Hepatocyte (in vitro differentiated cells): ENCODE data around the gene TUBB1. TPM values are rescaled to one million over a fixed set of nuclear protein-coding genes. Genes with fewer than 3 reads are reported as not detected.

Experiments
- DNase-seq: peaks from one replicate; pipeline ENCODE4 v3.0.0-alpha.2; 2016; ENCODE audit warnings: low spot score
- H2AFZ ChIP-seq: fragments of 200-600 bp; sonication (generic); 2 replicates; pipeline ENCODE4 v1.6.0; 2016; ENCODE audit warnings: antibody characterized with exemption, mild to moderate bottlenecking
- H3K27ac ChIP-seq: fragments of 200-600 bp; sonication (generic); 2 replicates; pipeline ENCODE4 v1.5.1; 2016; ENCODE audit warnings: mild to moderate bottlenecking
- H3K27me3 ChIP-seq: fragments of 200-600 bp; sonication (generic); 2 replicates; pipeline ENCODE4 v1.6.1; 2016
- H3K36me3 ChIP-seq: fragments of 200-600 bp; sonication (generic); replicated peaks from 2 replicates; pipeline ENCODE4 v1.5.1; 2016; ENCODE audit warnings: low read depth; ENCODE audit not compliant: insufficient read depth
- H3K4me1 ChIP-seq: fragments of 200-600 bp; sonication (generic); 2 replicates; pipeline ENCODE4 v1.5.1; 2016; ENCODE audit warnings: mild to moderate bottlenecking, moderate library complexity; ENCODE audit not compliant: insufficient read depth
- H3K4me2 ChIP-seq: fragments of 200-600 bp; sonication (generic); 2 replicates; pipeline ENCODE4 v1.6.0; 2016
- H3K4me3 ChIP-seq: fragments of 200-600 bp; sonication (generic); 2 replicates; pipeline ENCODE4 v1.5.1; 2016; ENCODE audit warnings: mild to moderate bottlenecking
- H3K79me2 ChIP-seq: fragments of 200-600 bp; sonication (generic); 2 replicates; pipeline ENCODE4 v1.6.0; 2017; ENCODE audit warnings: mild to moderate bottlenecking
- H3K9me2 ChIP-seq: fragments of 200-600 bp; sonication (generic); replicated peaks from 2 replicates; pipeline ENCODE4 v1.6.0; 2017; ENCODE audit warnings: mild to moderate bottlenecking; ENCODE audit not compliant: insufficient read depth
- H3K9me3 ChIP-seq: fragments of 200-600 bp; sonication (generic); 2 replicates; pipeline ENCODE4 v1.5.1; 2016; ENCODE audit warnings: low read depth, mild to moderate bottlenecking
- H4K20me1 ChIP-seq: fragments of 200-600 bp; sonication (generic); 2 replicates; pipeline ENCODE4 v1.6.0; 2016; ENCODE audit warnings: mild to moderate bottlenecking; ENCODE audit not compliant: insufficient read depth, poor library complexity, severe bottlenecking
- EZH2 ChIP-seq: fragments of 200-600 bp; sonication (generic); IDR thresholded peaks from 2 replicates; pipeline ENCODE4 v1.6.1; 2016; ENCODE audit warnings: antibody characterized with exemption, mild to moderate bottlenecking, borderline replicate concordance
- EZH2phosphoT487 ChIP-seq: fragments of 200-600 bp; sonication (generic); IDR thresholded peaks from one replicate; pipeline ENCODE4 v1.6.1; 2018; ENCODE audit warnings: antibody characterized with exemption, mild to moderate bottlenecking, low read depth, moderate library complexity; ENCODE audit not compliant: unreplicated experiment, severe bottlenecking
- WGBS: methylation state at CpG from one replicate; pipeline ENCODE4 v1.1.6; 2016; ENCODE audit warnings: low lambda C conversion rate; ENCODE audit errors: missing lambda C conversion rate; 5-methylcytosine and 5-hydroxymethylcytosine counted together
- polyA plus RNA-seq: library from polyadenylated mRNA; unstranded; fragments of >200 nt; fragmentation: Nextera tagmentation; extraction: Ambion mirVana; gene quantifications from 2 replicates; pipeline ENCODE4 v1.2.1, GENCODE V29; 2016
- total RNA-seq: library from RNA; depleted of rRNA; stranded (reverse); fragments of >200 nt; gene quantifications from 2 replicates; pipeline ENCODE4 v1.2.3, GENCODE V29; 2014
- TF ChIP-seq, protein P1 (sequence below): fragments of 200-600 bp; sonication (generic); IDR thresholded peaks from 2 replicates; pipeline ENCODE4 v1.5.1; 2016; ENCODE audit warnings: antibody characterized with exemption, mild to moderate bottlenecking; ENCODE audit not compliant: poor library complexity

Gene TUBB1
- total and polyA plus RNA-seq, 2 experiments from 2014 or later = 0.05 to 0.10 TPM

DNA sequence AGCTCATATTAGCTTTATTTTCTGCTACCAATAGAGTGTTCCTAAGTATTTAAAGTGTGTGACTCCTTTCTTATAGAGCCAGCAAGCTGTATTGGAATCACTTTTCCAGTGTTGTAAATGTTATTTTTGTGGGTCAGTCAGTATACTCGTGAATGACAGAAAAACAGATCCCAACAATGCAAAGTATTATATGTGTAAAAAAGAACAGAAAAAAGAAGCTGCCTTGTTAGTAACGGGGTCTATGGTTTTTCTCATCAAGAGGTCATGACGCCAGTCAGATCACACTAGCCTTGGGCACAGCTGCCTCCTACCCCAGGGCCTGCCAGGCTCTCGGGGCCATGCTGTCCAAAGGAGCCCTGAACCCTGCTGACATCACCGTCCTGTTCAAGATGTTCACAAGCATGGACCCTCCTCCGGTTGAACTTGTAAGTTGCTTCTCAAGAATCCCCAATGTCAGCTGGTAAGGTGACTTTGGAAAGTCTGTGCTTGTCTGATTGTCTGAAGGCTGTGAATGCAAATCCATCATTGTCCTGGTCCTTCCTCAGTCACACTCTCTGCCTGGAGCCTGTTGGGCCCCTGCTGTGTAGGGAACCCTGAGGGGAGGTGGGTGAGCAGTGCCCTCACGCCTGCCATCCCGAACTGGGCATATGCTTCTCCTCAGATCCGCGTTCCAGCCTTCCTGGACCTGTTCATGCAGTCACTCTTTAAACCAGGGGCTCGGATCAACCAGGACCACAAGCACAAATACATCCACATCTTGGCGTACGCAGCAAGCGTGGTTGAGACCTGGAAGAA lies 28.4 kb upstream of the TUBB1 start:
- Histone ChIP-seq H3K79me2 (peaks cover 13% of the 10 kb centered on the region), H3K9me3 (no peaks in the 10 kb centered on the region), H3K4me3 (no peak overlapping the region), H3K27me3 (no peaks in the 10 kb centered on the region), H3K4me2 (no peak overlapping the region), H3K4me1 (peaks cover 4% of the 10 kb centered on the region), H2AFZ (no peak overlapping the region), H3K27ac (no peak overlapping the region), H4K20me1 (no peaks in the 10 kb centered on the region), H3K9me2 (no peaks in the 10 kb centered on the region), H3K36me3 (peaks cover 6% of the 10 kb centered on the region)
- no peak for DNase-seq
- TF ChIP-seq EZH2 = no peak
- TF ChIP-seq, protein P1, sequence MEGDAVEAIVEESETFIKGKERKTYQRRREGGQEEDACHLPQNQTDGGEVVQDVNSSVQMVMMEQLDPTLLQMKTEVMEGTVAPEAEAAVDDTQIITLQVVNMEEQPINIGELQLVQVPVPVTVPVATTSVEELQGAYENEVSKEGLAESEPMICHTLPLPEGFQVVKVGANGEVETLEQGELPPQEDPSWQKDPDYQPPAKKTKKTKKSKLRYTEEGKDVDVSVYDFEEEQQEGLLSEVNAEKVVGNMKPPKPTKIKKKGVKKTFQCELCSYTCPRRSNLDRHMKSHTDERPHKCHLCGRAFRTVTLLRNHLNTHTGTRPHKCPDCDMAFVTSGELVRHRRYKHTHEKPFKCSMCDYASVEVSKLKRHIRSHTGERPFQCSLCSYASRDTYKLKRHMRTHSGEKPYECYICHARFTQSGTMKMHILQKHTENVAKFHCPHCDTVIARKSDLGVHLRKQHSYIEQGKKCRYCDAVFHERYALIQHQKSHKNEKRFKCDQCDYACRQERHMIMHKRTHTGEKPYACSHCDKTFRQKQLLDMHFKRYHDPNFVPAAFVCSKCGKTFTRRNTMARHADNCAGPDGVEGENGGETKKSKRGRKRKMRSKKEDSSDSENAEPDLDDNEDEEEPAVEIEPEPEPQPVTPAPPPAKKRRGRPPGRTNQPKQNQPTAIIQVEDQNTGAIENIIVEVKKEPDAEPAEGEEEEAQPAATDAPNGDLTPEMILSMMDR = no peak
- no peak for TF ChIP-seq EZH2phosphoT487
- WGBS = 98% methylated on average over 14 of the region's 14 CpGs

DNA sequence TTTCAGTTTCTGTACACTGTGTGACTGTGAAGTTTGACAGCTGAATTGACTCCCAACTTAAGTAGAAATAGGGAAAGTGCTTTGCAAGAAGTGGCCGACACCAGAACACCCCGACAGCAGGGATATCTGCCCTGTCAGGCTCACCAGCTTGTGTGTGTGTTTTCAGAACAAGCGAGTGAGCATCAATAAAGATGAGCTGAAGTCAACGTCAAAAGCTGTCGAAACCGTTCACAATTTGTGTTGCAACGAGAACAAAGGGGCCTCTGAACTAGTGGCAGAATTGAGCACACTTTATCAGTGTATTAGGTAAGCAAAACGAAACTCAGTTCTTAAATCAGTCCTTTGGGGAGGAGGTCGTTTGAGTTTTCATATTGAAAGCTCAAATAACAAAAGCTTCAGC lies 27.5 kb upstream of the TUBB1 start:
- TF ChIP-seq, protein P1 = no peak
- no peak for TF ChIP-seq EZH2phosphoT487
- TF ChIP-seq EZH2 = no peak

DNA sequence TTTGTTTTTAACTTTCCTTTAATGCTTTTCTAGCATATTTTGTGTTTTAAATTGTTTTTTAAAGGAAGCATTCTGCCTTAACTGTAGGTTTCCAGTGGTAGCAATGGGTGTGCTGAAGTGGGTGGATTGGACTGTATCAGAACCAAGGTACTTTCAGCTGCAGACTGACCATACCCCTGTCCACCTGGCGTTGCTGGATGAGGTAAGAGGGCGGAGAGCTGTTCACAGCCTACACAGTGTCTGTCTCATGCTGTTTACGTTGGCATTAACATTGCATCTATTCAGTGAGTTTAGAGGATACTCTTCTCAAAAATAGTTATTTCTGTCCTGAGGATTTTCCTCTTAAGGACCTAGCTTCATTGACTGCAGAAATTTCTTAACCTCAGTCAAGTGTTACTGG lies 26.3 kb upstream of the TUBB1 start:
- Histone ChIP-seq H3K4me3 (no peak overlapping the region), H3K79me2 (no peaks in the 10 kb centered on the region), H4K20me1 (no peaks in the 10 kb centered on the region), H3K27me3 (no peaks in the 10 kb centered on the region), H3K9me2 (no peaks in the 10 kb centered on the region), H3K4me1 (peaks cover 4% of the 10 kb centered on the region), H3K36me3 (no peaks in the 10 kb centered on the region), H3K27ac (peak overlapping the region; percentile 6), H3K9me3 (no peaks in the 10 kb centered on the region), H2AFZ (no peak overlapping the region), H3K4me2 (no peak overlapping the region)
- TF ChIP-seq EZH2 (no peak), EZH2phosphoT487 (no peak)
- TF ChIP-seq, protein P1 = no peak
- WGBS = 94% methylated on average over 3 of the region's 3 CpGs
- DNase-seq = no peak

More for the DNA sequence above, 27.5 kb upstream of the TUBB1 start:
- Histone ChIP-seq H3K4me3 (no peak overlapping the region), H3K9me3 (no peaks in the 10 kb centered on the region), H3K27me3 (no peaks in the 10 kb centered on the region), H3K4me2 (no peak overlapping the region), H2AFZ (no peak overlapping the region), H3K79me2 (peaks cover 10% of the 10 kb centered on the region), H3K4me1 (peaks cover 4% of the 10 kb centered on the region), H4K20me1 (no peaks in the 10 kb centered on the region), H3K36me3 (peaks cover 6% of the 10 kb centered on the region), H3K9me2 (no peaks in the 10 kb centered on the region), H3K27ac (peak overlapping the region; percentile 6)
- WGBS = 79% methylated on average over 9 of the region's 9 CpGs
- no peak for DNase-seq
